ENCODE results near the gene FAM120B.

GRCh38 chr6:170361335-170361734, 54.8 kb downstream of the FAM120B start:
- no peak for TF ChIP-seq ZC3H10 (CRISPR knock-in tag; IDR thresholded peaks at IDR 0.05)
- no peak for TF ChIP-seq ESRRG (CRISPR knock-in tag; IDR thresholded peaks at IDR 0.05)
- no peak for TF ChIP-seq ZNF8 (CRISPR knock-in tag; IDR thresholded peaks at IDR 0.05)
